Right lung (tissue), 5 donors: Measurements from ENCODE around the gene PRAMEF5. TPM values are rescaled to one million over a fixed set of nuclear protein-coding genes. Genes with fewer than 3 reads are reported as not detected.
"Not testable (repeated sequence)": the region's sequence is repeated elsewhere in the genome, so short reads cannot be mapped to it uniquely, and the experiment has no call there.

Experiments used
- DNase-seq, 2 donors: peaks; one replicate each; pipeline ENCODE4 v3.0.0-alpha.2; 2013
- polyA plus RNA-seq, 5 donors: library from polyadenylated mRNA; unstranded; fragments of 120-200 nt; gene quantifications; one replicate each; pipeline versions ENCODE4 v1.2.1 to v1.2.3, GENCODE V29; 2013; ENCODE audit warnings: inconsistent platforms in 1 of 5, low replicate concordance in 1 of 5; ENCODE audit not compliant: insufficient read length in 5 of 5, insufficient read depth in 1 of 5

The PRAMEF5 gene
- polyA plus RNA-seq, 5 donors = not detected

DNA sequence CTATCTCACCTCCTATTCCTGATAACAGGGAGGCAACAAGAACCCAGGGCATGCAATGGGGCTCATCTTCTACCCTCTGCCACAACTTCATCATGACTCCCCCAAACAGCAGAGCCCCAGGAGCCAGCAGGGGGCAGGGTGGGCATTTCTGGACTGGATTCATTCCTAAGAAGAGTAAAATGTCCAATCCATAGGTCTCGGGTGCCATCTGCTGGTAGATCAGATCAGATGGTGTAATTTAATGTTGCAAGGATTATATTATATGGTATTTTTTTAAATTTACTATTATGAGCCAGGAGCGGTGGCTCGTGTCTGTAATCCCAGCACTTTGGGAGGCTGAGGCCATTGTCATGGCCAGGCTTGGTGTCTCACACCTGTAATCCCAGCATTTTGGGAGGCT lies 11.1 kb downstream of the PRAMEF5 start:
- not testable (repeated sequence) for DNase-seq

DNA sequence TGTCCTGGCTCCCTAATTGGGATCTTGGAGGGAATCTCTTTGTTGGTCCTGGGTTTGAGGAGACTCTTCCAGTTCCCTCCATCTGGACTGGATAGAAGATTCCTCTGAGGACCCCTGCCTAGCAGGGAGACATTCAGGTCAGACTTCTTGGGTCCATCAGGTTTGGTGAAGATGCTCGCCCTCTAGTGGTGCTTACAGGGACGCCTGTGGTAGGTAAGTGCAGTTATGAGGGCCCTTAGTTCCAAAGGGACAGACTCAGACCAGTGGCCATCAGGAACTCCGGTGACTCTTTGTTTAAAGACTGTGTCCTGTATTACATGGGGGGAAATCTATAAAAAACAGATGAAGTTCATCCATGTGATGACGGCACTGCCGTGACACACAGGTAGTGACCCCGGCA lies 23.0 kb downstream of the PRAMEF5 start:
- DNase-seq = not testable (repeated sequence)

DNA sequence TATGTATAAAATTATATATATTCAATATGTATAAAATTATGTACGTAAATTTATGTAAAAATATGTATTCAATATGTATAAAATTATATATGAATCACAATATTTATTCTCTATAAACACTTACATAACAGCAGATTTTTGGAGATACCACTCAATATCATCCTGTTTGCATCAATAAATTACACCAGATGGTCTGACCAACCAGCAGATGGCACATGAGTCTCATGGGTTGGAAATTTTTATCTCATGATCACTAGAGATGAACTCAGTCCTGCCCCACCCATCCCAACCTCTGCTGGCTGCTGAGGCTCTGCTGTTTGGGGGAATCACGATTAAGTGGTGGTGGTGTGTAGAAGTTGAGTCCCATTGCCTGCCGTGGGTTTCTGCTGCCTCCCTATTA lies 25.6 kb downstream of the PRAMEF5 start:
- not testable (repeated sequence) for DNase-seq

DNA sequence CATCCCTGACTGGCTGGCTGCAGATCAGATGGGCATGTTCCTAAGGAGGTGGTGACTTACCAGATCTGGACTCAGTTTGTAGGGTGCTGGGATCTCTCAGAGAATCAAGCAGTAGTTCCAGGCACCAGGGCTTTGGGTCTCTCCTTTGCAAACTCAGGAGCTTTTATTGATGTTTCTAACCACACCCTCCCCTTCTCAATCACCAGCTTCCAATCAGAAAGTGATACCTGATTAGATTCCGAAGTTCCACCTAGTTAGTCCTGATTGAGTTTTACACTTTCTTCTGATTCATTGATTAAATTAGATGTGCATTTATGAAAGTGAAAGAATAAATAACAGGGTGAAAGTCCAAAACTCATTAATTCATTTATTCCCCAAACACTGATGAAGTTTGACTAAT lies 31.0 kb downstream of the PRAMEF5 start, which contains the start of gene PRAMEF8:
PRAMEF8 (minus strand) TSS at position 101 of the 400 bp plus-strand sequence. CDS start 1,046 bp downstream, outside the sequence.
- DNase-seq = not testable (repeated sequence)

DNA sequence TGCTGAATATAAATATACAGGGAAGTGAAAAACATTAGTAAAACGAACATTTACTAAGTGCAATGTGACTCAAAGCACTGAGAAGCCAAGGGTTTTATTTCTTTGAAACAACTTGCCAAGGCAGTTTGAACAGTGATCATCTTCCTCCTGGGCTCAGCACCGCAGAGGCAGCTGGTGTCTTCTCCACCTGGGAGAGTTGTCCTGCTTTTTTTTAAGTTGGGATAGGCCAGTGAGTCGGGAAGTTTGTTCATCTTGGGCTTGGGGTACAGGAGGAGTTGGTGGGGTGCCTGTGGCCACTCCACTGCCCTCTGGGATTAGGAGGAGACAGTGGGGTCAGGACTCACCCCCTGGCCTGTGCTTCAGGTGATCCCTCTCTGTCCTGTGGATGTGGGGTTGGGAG lies 35.0 kb downstream of the PRAMEF5 start:
- not testable (repeated sequence) for DNase-seq

DNA sequence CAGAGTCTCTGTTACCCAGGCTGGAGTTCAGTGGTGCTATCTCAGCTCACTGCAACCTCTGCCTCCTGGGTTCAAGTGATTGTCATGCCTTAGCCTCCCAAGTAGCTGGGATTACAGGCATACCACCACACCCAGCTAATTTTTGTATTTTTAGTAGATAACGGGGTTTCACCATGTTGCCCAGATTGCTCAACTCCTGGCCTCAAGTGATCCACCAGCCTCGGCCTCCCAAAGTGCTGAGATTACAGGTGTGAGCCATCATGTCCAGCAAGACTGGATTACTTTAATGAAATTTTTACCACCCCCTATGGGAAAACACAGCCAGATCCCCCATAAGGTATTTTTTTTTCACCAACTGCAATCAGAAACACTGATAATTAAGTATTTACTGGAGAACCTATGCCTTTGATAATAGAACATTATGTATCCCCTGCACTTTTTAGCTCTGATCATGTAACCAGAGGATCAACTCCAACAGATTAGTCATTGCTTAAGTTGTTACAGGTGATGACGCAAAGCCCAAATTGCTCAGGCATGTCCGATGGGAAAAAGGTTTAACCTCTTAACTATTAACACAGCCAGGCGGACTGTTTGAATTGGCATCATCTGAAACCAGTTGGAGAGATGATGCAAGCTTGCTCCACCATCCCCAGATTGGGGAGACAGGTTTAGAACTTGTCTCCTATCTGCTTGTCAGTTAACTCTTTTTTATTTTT lies 43.4 kb downstream of the PRAMEF5 start:
- DNase-seq = not testable (repeated sequence)

DNA sequence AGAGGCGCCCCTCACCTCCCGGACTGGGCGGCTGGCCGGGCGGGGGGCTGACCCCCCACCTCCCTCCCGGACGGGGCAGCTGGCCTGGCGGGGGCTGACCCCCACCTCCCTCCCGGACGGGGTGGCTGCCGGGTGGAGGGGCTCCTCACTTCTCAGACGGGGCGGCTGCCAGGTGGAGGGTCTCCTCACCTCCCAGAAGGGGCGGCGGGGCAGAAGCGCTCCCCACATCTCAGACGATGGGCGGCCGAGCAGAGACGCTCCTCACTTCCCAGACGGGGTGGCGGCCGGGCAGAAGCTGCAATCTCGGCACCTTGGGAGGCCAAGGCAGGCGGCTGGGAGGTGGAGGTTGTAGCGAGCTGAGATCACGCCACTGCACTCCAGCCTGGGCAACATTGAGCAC lies 44.7 kb downstream of the PRAMEF5 start:
- not testable (repeated sequence) for DNase-seq

DNA sequence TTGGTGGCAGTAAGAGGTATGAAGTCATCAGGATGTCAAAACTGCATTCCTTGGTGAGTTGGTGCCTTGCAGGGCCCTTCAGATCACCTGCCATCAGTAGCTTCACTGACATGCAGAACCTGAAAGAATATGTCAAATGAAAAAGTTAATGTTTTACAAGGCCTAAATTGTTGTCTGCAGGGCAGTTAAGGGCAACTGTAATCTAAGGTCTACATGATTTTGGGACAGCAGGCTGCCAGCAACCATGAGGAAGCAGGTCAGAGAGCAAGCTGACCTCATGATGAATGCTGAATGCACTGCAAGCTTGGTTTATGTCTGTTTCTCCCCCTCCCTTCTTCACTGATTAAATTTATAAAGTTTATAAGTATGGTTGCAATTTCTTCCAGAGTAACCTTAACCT lies 48.2 kb downstream of the PRAMEF5 start:
- DNase-seq = not testable (repeated sequence)

DNA sequence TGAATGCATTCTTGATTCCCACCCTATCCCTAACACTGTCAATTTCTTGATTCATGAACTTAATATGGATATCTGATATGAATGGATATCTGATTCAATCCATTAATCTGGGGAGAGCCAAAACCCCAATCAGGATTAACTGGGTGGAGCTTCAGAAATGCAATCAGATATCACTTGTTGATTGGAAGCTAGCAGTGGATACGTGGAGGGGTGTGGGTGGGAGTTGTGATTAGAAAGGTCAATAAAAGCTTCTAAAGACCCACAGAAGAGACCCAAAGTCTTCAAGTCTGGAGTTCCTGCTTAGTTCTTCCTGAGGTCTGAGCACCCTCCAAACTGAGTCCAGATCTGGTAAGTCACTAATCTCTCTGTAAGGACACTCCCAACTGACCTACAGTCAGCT lies 49.2 kb downstream of the PRAMEF5 start, which contains the start of gene PRAMEF33:
PRAMEF33 (plus strand) TSS at position 301 of the 400 bp plus-strand sequence. CDS start 2,416 bp downstream, outside the sequence.
- not testable (repeated sequence) for DNase-seq

Other genes with a start within 250 kb of the PRAMEF5 start
- gene PRAMEF27, start 197.6 kb upstream of the PRAMEF5 start, polyA plus RNA-seq = not detected
- gene HNRNPCL3, start 193.4 kb upstream of the PRAMEF5 start, polyA plus RNA-seq = not detected
- gene PRAMEF25, start 183.4 kb upstream of the PRAMEF5 start, polyA plus RNA-seq = not detected
- gene HNRNPCL2, start 137.3 kb upstream of the PRAMEF5 start, polyA plus RNA-seq = under 1 TPM in 4 of 5 donors, not detected in 1; 0.16 to 0.26 (median 0.23) TPM
- not detected for gene PRAMEF26, start 98.2 kb upstream of the PRAMEF5 start, polyA plus RNA-seq
- under 1 TPM in 2 of 5 donors, not detected in 3; 0.28 to 0.38 TPM for gene HNRNPCL4, start 88.6 kb upstream of the PRAMEF5 start, polyA plus RNA-seq
- not detected for gene PRAMEF9, start 82.3 kb upstream of the PRAMEF5 start, polyA plus RNA-seq
- gene PRAMEF13, start 52.8 kb upstream of the PRAMEF5 start, polyA plus RNA-seq = not detected
- not detected for gene PRAMEF18, start 28.0 kb upstream of the PRAMEF5 start, polyA plus RNA-seq
- not detected for gene PRAMEF8, start 30.9 kb downstream of the PRAMEF5 start, polyA plus RNA-seq
- not detected for gene PRAMEF33, start 49.3 kb downstream of the PRAMEF5 start, polyA plus RNA-seq
- gene PRAMEF15, start 61.4 kb downstream of the PRAMEF5 start, polyA plus RNA-seq = not detected
- not detected for gene PRAMEF14, start 92.9 kb downstream of the PRAMEF5 start, polyA plus RNA-seq
- gene PRAMEF19, start 117.7 kb downstream of the PRAMEF5 start, polyA plus RNA-seq = not detected
- not detected for gene PRAMEF17, start 135.4 kb downstream of the PRAMEF5 start, polyA plus RNA-seq
- gene PRAMEF20, start 156.3 kb downstream of the PRAMEF5 start, polyA plus RNA-seq = not detected